LNCaP clone FGC (cell line): ENCODE measurements around the gene TRIM17.

ENCODE experiments used
- DNase-seq: peaks from one replicate; pipeline ENCODE4 v3.0.0-alpha.2; 2011; ENCODE audit warnings: low read depth
- H3K4me3 ChIP-seq: 2 replicates; pipeline ENCODE4 v1.5.1; 2011; ENCODE audit warnings: mild to moderate bottlenecking, low read depth, low read length, control low read depth
- CTCF ChIP-seq: IDR thresholded peaks from 2 replicates; pipeline ENCODE4 v1.5.1; 2012; ENCODE audit warnings: mild to moderate bottlenecking; ENCODE audit not compliant: control insufficient read depth, insufficient read depth; ENCODE audit errors: extremely low read depth

TRIM17 gene

DNA sequence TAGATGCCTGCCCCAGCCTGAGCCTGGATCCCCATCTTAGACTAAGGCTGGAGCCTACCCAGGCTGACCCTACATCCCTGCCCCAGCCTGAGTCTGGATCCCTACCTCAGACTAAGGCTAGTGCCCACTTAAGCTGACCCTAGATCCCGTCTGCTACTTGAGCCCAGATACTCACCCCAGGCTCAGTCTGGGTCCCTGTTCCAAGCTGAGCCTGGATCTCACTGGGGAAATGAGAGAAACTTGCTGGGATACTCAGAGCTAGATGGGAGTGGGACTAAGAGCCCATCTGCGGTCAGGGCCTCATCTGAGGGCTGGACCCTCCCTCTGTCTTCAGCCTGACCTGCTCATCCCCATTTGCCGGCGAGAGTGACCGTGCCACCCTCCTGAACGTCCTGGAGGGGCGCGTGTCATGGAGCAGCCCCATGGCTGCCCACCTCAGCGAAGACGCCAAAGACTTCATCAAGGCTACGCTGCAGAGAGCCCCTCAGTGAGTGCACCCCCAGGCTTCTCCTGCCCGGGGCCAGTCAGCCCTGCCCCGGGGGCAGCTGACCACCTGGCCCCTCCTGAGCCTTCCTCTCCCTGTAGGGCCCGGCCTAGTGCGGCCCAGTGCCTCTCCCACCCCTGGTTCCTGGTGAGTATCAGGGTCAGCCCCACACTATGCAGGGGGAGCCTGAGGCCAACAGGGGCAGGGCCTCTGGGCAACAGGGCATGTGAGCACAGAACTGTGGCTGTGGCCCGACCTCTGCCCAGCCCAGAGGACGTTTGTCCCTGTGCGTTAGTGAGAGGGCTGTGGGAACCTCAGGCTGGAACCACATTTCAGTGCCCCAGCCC lies 46.8 kb downstream of the TRIM17 start:
- no peak overlapping the region for H3K4me3 ChIP-seq
- no peak for TF ChIP-seq CTCF

DNA sequence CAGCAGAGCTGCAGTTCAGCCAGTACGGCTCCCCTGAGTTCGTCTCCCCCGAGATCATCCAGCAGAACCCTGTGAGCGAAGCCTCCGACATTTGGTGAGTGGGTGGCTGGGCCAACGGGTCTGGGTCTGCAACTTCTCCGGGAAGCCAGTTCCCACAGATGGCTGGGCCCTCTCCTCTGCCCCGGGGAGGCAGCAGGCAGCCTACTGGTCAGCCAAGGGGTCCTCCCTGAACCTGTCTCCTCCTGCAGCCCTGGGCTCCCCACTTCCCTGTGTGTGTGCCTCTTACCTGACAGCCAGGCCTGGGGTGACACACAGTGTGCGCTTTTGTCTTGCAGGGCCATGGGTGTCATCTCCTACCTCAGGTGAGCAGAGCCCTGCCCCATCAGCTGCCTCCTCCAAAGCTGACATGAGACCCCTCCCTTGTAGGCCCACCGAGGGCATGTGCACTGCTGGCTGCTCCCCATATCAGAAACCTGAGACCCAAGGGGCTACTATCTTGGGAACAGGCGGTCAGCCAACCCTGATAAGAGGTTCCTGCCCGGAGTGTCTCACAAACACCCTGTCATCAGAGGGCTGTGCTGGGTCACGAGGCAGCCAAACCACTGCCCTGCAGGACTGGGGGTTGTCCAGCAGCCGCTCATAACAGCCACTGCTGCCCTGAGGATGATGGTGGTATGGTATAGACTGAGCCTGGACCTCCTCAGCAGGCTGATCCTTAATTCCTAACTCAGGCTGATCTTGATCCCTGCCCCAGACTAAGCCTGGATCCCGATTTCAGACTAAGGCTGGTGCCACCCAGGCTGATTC lies 47.7 kb downstream of the TRIM17 start:
- no peak for DNase-seq
- no peak for TF ChIP-seq CTCF
- H3K4me3 ChIP-seq, result no peak overlapping the region

More for the DNA sequence above, 46.8 kb downstream of the TRIM17 start:
- DNase-seq, result no peak

GRCh38 chr1:228367798-228368791 lies 48.6 kb downstream of the TRIM17 start:
- TF ChIP-seq CTCF, result no peak
- no peak overlapping the region for H3K4me3 ChIP-seq
- no peak for DNase-seq

DNA sequence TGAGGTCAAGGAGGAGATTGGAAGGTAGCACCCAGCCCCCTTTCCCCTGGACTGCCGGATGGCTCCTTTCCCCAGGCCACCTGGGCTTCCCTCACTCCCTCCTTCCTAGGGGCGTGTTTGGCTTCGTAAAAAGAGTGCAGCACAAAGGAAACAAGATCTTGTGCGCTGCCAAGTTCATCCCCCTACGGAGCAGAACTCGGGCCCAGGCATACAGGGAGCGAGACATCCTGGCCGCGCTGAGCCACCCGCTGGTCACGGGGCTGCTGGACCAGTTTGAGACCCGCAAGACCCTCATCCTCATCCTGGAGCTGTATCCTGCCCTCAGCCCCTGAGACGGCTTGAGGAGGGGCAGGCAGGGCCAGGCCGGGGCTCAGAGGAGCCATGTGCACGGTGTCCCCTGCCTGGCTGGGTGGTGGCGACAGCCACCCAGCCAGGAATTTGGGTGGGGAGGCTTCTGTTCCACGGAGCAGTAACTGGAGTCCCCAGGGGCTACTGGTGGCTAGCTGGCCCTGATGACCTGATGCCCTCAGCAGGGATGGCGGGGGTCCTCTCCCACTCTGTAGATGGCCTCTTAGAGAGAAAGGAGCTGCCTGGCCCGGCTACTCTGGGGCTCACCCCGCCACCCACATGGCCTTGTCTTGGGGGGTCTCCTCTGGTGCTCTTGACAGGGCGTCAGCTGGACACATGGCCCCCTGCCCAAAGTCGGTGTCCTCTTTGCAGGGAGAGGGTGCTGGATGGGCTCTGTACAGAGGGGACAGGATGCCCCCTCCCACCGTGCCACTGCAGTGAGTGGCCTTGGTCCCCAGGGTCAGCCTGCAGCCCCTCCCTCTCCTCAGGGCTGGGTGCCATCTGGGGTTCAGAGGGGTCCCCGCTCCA lies 49.6 kb downstream of the TRIM17 start:
- TF ChIP-seq CTCF, result no peak
- no peak for DNase-seq
- H3K4me3 ChIP-seq, result no peak overlapping the region

DNA sequence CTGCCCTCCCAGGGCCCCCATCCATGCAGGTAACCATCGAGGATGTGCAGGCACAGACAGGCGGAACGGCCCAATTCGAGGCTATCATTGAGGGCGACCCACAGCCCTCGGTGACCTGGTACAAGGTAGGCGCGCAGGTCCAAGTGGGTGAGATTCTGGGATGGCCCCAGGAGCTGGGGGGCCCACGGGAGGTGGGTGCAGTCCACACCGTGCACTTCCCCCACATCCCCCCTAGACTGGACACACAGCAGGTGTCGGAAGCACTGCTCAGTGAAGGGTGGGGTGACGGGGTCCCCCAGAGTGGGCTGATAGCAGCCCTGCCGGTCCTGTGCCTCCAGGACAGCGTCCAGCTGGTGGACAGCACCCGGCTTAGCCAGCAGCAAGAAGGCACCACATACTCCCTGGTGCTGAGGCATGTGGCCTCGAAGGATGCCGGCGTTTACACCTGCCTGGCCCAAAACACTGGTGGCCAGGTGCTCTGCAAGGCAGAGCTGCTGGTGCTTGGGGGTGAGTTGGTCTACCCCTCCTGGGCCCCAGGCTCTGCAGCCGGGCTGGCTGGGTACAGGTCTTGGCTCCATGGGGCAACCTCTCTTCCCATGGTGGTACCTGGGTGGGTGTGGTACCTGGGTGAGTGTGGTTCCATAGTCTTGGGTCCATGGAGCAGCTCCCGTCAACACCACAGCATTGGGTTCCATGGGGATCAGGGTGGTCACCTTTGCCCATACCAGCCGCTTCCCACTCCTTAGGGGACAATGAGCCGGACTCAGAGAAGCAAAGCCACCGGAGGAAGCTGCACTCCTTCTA lies 50.4 kb downstream of the TRIM17 start:
- no peak for DNase-seq
- TF ChIP-seq CTCF, result no peak
- H3K4me3 ChIP-seq, result no peak overlapping the region
